ENCODE data around the gene CCDC201. TPM values are rescaled to one million over a fixed set of nuclear protein-coding genes. Genes with fewer than 3 reads are reported as not detected.

Gene CCDC201
- total RNA-seq, 2 donors from 2014 or later, result not detected

- no peak overlapping the region for H3K27ac Mint-ChIP-seq
- H3K36me3 ChIP-seq (ENCODE audit: control insufficient read depth, insufficient read depth, low read length), result no peaks in the 10 kb centered on the region
- H3K4me3 Mint-ChIP-seq, result no peak overlapping the region
- H3K9ac ChIP-seq (ENCODE audit: extremely low read depth, low read length, poor library complexity, severe bottlenecking), result no peak overlapping the region
- H3K4me1 Mint-ChIP-seq, result no peaks in the 10 kb centered on the region
- H3K27me3 Mint-ChIP-seq (ENCODE audit: insufficient read depth), result peaks cover 52% of the 10 kb centered on the region
- H3K27ac ChIP-seq (ENCODE audit: low read depth, low read length), result no peak overlapping the region
- H3K9me3 ChIP-seq (ENCODE audit: control insufficient read depth, low read length), result no peaks in the 10 kb centered on the region
- 89 to 90% methylated on average over 4 to 5 of the region's 5 CpGs for WGBS, 2 experiments (ENCODE audit: insufficient coverage in 1 of 2, insufficient read length in 1 of 2)
- TF ChIP-seq CTCF (conservative IDR thresholded peaks at IDR 0.05), result no peak
- DNase-seq, result no peak
- no peaks in the 10 kb centered on the region for H3K9me3 Mint-ChIP-seq
- H3K4me3 ChIP-seq (ENCODE audit: low read length), result no peak overlapping the region
- H3K36me3 Mint-ChIP-seq (ENCODE audit: low read depth), result no peaks in the 10 kb centered on the region
- H3K27me3 ChIP-seq (ENCODE audit: control insufficient read depth, insufficient read depth, low read length, poor library complexity, severe bottlenecking), result peaks cover 25% of the 10 kb centered on the region
- no peaks in the 10 kb centered on the region for H3K4me1 ChIP-seq (ENCODE audit: control insufficient read depth, insufficient read depth, low read length)
Measured at GRCh38 chr7:45893374-45893995, 20.6 kb upstream of the CCDC201 start.

GRCh38 chr7:45892407-45893035 lies 19.6 kb upstream of the CCDC201 start:
- TF ChIP-seq CTCF (conservative IDR thresholded peaks at IDR 0.05), result no peak
- Mint-ChIP-seq H3K9me3 (no peaks in the 10 kb centered on the region), H3K4me1 (peaks cover 8% of the 10 kb centered on the region), H3K27me3 (ENCODE audit: insufficient read depth) (peaks cover 62% of the 10 kb centered on the region), H3K27ac (no peak overlapping the region), H3K4me3 (no peak overlapping the region), H3K36me3 (ENCODE audit: low read depth) (no peaks in the 10 kb centered on the region)
- 86 to 88% methylated on average over 3 to 6 of the region's 6 CpGs for WGBS, 2 experiments (ENCODE audit: insufficient coverage in 1 of 2, insufficient read length in 1 of 2)
- Histone ChIP-seq H3K4me3 (ENCODE audit: low read length) (no peak overlapping the region), H3K36me3 (ENCODE audit: control insufficient read depth, insufficient read depth, low read length) (no peaks in the 10 kb centered on the region), H3K27ac (ENCODE audit: low read depth, low read length) (no peak overlapping the region), H3K27me3 (ENCODE audit: control insufficient read depth, insufficient read depth, low read length, poor library complexity, severe bottlenecking) (peaks cover 34% of the 10 kb centered on the region), H3K9ac (ENCODE audit: extremely low read depth, low read length, poor library complexity, severe bottlenecking) (no peak overlapping the region), H3K4me1 (ENCODE audit: control insufficient read depth, insufficient read depth, low read length) (no peaks in the 10 kb centered on the region), H3K9me3 (ENCODE audit: control insufficient read depth, low read length) (no peaks in the 10 kb centered on the region)
- no peak for DNase-seq

- Histone ChIP-seq H3K4me1 (ENCODE audit: control insufficient read depth, insufficient read depth, low read length) (no peaks in the 10 kb centered on the region), H3K9ac (ENCODE audit: extremely low read depth, low read length, poor library complexity, severe bottlenecking) (no peak overlapping the region), H3K27ac (ENCODE audit: low read depth, low read length) (no peak overlapping the region), H3K4me3 (ENCODE audit: low read length) (no peak overlapping the region), H3K9me3 (ENCODE audit: control insufficient read depth, low read length) (no peaks in the 10 kb centered on the region), H3K27me3 (ENCODE audit: control insufficient read depth, insufficient read depth, low read length, poor library complexity, severe bottlenecking) (peaks cover 42% of the 10 kb centered on the region), H3K36me3 (ENCODE audit: control insufficient read depth, insufficient read depth, low read length) (no peaks in the 10 kb centered on the region)
- H3K4me3 Mint-ChIP-seq, result no peak overlapping the region
- H3K27me3 Mint-ChIP-seq (ENCODE audit: insufficient read depth), result peaks cover 69% of the 10 kb centered on the region
- H3K4me1 Mint-ChIP-seq, result peaks cover 8% of the 10 kb centered on the region
- H3K27ac Mint-ChIP-seq, result no peak overlapping the region
- WGBS, 2 experiments (ENCODE audit: insufficient coverage in 1 of 2, insufficient read length in 1 of 2), result 80 to 95% methylated on average over 5 to 10 of the region's 10 CpGs
- TF ChIP-seq CTCF (conservative IDR thresholded peaks at IDR 0.05), result no peak
- DNase-seq, result no peak
- no peaks in the 10 kb centered on the region for H3K36me3 Mint-ChIP-seq (ENCODE audit: low read depth)
- H3K9me3 Mint-ChIP-seq, result no peaks in the 10 kb centered on the region
Measured at GRCh38 chr7:45891462-45892402, 18.9 kb upstream of the CCDC201 start.

Data from endodermal cell (in vitro differentiated cells).